WTC11 (cell line): ENCODE measurements around the gene VIPR2. TPM values are rescaled to one million over a fixed set of nuclear protein-coding genes. Genes with fewer than 3 reads are reported as not detected.

ENCODE experiments used
- ATAC-seq: fragments of 200-7000 bp; cut with Tn5 transposase; 2 replicates; pipeline ENCODE4 v1.10.0; 2021; ENCODE audit warnings: mild to moderate bottlenecking, moderate library complexity
- CTCF ChIA-PET: fragments of 300-600 bp; sonication (Branson Sonifier 250); formaldehyde crosslinking; loops from one replicate; lab custom pipeline; 2021; ENCODE audit warnings: antibody characterized with exemption; lab: Charles Lee
- POLR2A ChIA-PET: fragments of 350-600 bp; sonication (Branson Sonifier 250); formaldehyde crosslinking; loops from one replicate; lab custom pipeline; 2021; ENCODE audit warnings: antibody characterized with exemption; lab: Charles Lee
- DNase-seq: peaks from one replicate; pipeline ENCODE4 v3.0.0; 2021; ENCODE audit warnings: low spot score
- H3K27ac Mint-ChIP-seq: 2 replicates; pipeline ENCODE4 v1.8.0; 2021; ENCODE audit warnings: mixed read lengths
- H3K27me3 Mint-ChIP-seq: 2 replicates; pipeline ENCODE4 v1.8.0; 2021; ENCODE audit warnings: low read depth, mild to moderate bottlenecking, moderate library complexity, mixed read lengths
- H3K36me3 Mint-ChIP-seq: 2 replicates; pipeline ENCODE4 v1.8.0; 2021; ENCODE audit warnings: mixed read lengths
- H3K4me1 Mint-ChIP-seq: 2 replicates; pipeline ENCODE4 v1.8.0; 2022; ENCODE audit warnings: mixed read lengths
- H3K4me3 Mint-ChIP-seq: 2 replicates; pipeline ENCODE4 v1.8.0; 2021; ENCODE audit warnings: mild to moderate bottlenecking, moderate library complexity, mixed read lengths
- H3K9me3 Mint-ChIP-seq: 2 replicates; pipeline ENCODE4 v1.8.0; 2021; ENCODE audit warnings: mixed read lengths
- ELF4 ChIP-seq: sonication (generic); formaldehyde crosslinking; IDR thresholded peaks from 2 replicates; pipeline ENCODE4 v1.8.1; 2022; ENCODE audit warnings: low read depth, mild to moderate bottlenecking, moderate library complexity, missing genetic modification reagents
- ETV6 ChIP-seq: sonication (generic); formaldehyde crosslinking; IDR thresholded peaks from 2 replicates; pipeline ENCODE4 v1.8.1; 2022; ENCODE audit warnings: mild to moderate bottlenecking, missing genetic modification reagents
- JAZF1 ChIP-seq: fragments of 250-450 bp; sonication (Bioruptor Pico); IDR thresholded peaks from 2 replicates; pipeline ENCODE4 v1.9.0; 2021; ENCODE audit warnings: moderate library complexity, mild to moderate bottlenecking, inconsistent platforms
- KAT7 ChIP-seq: sonication (generic); formaldehyde crosslinking; IDR thresholded peaks from 2 replicates; pipeline ENCODE4 v1.8.1; 2023; ENCODE audit warnings: missing genetic modification reagents, mild to moderate bottlenecking, borderline replicate concordance
- NFE2L1 ChIP-seq: sonication (generic); formaldehyde crosslinking; IDR thresholded peaks from 2 replicates; pipeline ENCODE4 v1.8.1; 2023; ENCODE audit warnings: missing genetic modification reagents
- NR2C2 ChIP-seq: sonication (generic); formaldehyde crosslinking; IDR thresholded peaks from 2 replicates; pipeline ENCODE4 v1.8.0; 2022; ENCODE audit warnings: mild to moderate bottlenecking, missing genetic modification reagents
- RORB ChIP-seq: fragments of 250-450 bp; sonication (Bioruptor Pico); IDR thresholded peaks from 2 replicates; pipeline ENCODE4 v1.9.0; 2021; ENCODE audit warnings: mild to moderate bottlenecking
- SP1 ChIP-seq: sonication (generic); formaldehyde crosslinking; conservative IDR thresholded peaks from 2 replicates; pipeline ENCODE4 v1.8.1; 2022; ENCODE audit warnings: missing genetic modification reagents
- TEAD1 ChIP-seq: sonication (generic); formaldehyde crosslinking; IDR thresholded peaks from 2 replicates; pipeline ENCODE4 v1.8.0; 2022; ENCODE audit warnings: mild to moderate bottlenecking, missing genetic modification reagents
- TEAD4 ChIP-seq: sonication (generic); formaldehyde crosslinking; IDR thresholded peaks from 2 replicates; pipeline ENCODE4 v1.8.0; 2022; ENCODE audit warnings: mild to moderate bottlenecking, missing genetic modification reagents
- ZNF423 ChIP-seq: fragments of 250-450 bp; sonication (Bioruptor Pico); IDR thresholded peaks from 2 replicates; pipeline ENCODE4 v2.1.2; 2022; ENCODE audit warnings: mild to moderate bottlenecking, moderate library complexity
- total RNA-seq: library from RNA; stranded (reverse); gene quantifications from 3 replicates; pipeline ENCODE4 v1.2.3, GENCODE V29; 2021
- TF ChIP-seq, protein P1 (sequence below): sonication (generic); formaldehyde crosslinking; IDR thresholded peaks from 2 replicates; pipeline ENCODE4 v1.8.1; 2023; ENCODE audit warnings: mild to moderate bottlenecking, missing genetic modification reagents
- TF ChIP-seq, protein P2 (sequence below): fragments of 250-450 bp; sonication (Bioruptor Pico); IDR thresholded peaks from 2 replicates; pipeline ENCODE4 v1.9.0; 2021; ENCODE audit warnings: mild to moderate bottlenecking
- TF ChIP-seq, protein P3 (sequence below): fragments of 250-450 bp; sonication (Bioruptor Pico); IDR thresholded peaks from 2 replicates; pipeline ENCODE4 v1.9.0; 2021; ENCODE audit warnings: mild to moderate bottlenecking
- TF ChIP-seq, protein P4 (sequence below): fragments of 250-450 bp; sonication (Bioruptor Pico); conservative IDR thresholded peaks from 2 replicates; pipeline ENCODE4 v1.9.0; 2021; ENCODE audit warnings: mild to moderate bottlenecking
- TF ChIP-seq, protein P5 (sequence below): fragments of 200-600 bp; IDR thresholded peaks from 2 replicates; pipeline ENCODE4 v1.8.0; 2022; ENCODE audit warnings: antibody characterized with exemption
- TF ChIP-seq, protein P6 (sequence below): sonication (generic); formaldehyde crosslinking; IDR thresholded peaks from 2 replicates; pipeline ENCODE4 v1.8.1; 2022; ENCODE audit warnings: low read depth, missing genetic modification reagents, borderline replicate concordance
- TF ChIP-seq, protein P7 (sequence below): sonication (generic); formaldehyde crosslinking; IDR thresholded peaks from 2 replicates; pipeline ENCODE4 v1.8.0; 2023; ENCODE audit warnings: missing genetic modification reagents
- TF ChIP-seq, protein P8 (sequence below): sonication (generic); formaldehyde crosslinking; IDR thresholded peaks from 2 replicates; pipeline ENCODE4 v1.8.1; 2023; ENCODE audit warnings: mild to moderate bottlenecking, missing genetic modification reagents

The VIPR2 gene
- total RNA-seq, 1 experiment from 2014 or later = 7.5 TPM

DNA sequence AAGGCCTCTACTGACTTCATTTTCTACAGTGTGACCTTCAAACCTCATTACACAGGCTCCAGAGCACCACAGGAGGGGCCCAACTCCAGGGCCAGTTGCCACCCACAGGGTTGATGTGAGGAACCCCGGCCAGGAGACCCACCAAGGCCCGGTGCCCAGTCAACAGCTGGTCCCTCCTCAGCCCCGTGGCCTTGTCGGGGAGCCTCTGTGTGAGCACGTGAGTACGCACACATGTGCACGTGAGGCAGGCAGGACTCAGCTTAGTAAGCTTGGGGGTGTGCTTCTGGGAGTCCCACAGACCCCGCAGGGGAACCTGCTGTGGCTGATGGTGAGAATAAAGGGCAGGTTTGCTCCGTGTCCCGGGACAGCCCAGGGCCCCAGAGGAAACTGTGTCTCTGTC lies 104.5 kb downstream of the VIPR2 start (continued):
- TF ChIP-seq, protein P1, sequence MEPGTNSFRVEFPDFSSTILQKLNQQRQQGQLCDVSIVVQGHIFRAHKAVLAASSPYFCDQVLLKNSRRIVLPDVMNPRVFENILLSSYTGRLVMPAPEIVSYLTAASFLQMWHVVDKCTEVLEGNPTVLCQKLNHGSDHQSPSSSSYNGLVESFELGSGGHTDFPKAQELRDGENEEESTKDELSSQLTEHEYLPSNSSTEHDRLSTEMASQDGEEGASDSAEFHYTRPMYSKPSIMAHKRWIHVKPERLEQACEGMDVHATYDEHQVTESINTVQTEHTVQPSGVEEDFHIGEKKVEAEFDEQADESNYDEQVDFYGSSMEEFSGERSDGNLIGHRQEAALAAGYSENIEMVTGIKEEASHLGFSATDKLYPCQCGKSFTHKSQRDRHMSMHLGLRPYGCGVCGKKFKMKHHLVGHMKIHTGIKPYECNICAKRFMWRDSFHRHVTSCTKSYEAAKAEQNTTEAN (CRISPR knock-in tag) = no peak
- TF ChIP-seq ELF4 (CRISPR knock-in tag) (no peak), TEAD4 (CRISPR knock-in tag) (no peak), KAT7 (CRISPR knock-in tag) (no peak), ZNF423 (CRISPR knock-in tag) (no peak)
- TF ChIP-seq, protein P2, sequence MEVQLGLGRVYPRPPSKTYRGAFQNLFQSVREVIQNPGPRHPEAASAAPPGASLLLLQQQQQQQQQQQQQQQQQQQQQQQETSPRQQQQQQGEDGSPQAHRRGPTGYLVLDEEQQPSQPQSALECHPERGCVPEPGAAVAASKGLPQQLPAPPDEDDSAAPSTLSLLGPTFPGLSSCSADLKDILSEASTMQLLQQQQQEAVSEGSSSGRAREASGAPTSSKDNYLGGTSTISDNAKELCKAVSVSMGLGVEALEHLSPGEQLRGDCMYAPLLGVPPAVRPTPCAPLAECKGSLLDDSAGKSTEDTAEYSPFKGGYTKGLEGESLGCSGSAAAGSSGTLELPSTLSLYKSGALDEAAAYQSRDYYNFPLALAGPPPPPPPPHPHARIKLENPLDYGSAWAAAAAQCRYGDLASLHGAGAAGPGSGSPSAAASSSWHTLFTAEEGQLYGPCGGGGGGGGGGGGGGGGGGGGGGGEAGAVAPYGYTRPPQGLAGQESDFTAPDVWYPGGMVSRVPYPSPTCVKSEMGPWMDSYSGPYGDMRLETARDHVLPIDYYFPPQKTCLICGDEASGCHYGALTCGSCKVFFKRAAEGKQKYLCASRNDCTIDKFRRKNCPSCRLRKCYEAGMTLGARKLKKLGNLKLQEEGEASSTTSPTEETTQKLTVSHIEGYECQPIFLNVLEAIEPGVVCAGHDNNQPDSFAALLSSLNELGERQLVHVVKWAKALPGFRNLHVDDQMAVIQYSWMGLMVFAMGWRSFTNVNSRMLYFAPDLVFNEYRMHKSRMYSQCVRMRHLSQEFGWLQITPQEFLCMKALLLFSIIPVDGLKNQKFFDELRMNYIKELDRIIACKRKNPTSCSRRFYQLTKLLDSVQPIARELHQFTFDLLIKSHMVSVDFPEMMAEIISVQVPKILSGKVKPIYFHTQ (CRISPR knock-in tag) = no peak
- TF ChIP-seq, protein P3, sequence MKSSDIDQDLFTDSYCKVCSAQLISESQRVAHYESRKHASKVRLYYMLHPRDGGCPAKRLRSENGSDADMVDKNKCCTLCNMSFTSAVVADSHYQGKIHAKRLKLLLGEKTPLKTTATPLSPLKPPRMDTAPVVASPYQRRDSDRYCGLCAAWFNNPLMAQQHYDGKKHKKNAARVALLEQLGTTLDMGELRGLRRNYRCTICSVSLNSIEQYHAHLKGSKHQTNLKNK = no peak

DNA sequence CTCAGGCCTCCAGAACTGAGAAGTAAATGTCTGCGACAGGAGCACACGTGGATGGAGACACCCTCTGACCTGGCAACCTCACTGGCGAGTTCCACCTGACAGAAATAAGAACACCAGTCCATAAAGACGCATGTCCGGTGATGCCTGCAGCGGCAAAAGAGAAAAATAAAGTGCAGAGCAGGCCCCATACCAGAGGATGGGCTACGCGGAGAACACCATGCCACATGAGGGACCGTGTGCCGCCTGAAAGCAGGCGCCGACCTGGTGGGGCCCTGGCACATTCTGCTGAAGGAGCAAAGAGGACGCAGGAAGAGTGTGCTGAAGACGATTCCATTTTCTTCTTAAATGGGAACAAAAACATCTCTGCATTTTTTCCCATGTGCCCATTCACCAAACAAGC lies 105.0 kb downstream of the VIPR2 start:
- POLR2A ChIA-PET = no interaction called here
- Mint-ChIP-seq H3K36me3 (peaks cover 16% of the 10 kb centered on the region), H3K4me3 (no peak overlapping the region), H3K9me3 (peaks cover 18% of the 10 kb centered on the region), H3K27ac (no peak overlapping the region), H3K27me3 (no peaks in the 10 kb centered on the region), H3K4me1 (no peaks in the 10 kb centered on the region)
- ATAC-seq (no peak), DNase-seq (no peak)
- TF ChIP-seq, protein P4, sequence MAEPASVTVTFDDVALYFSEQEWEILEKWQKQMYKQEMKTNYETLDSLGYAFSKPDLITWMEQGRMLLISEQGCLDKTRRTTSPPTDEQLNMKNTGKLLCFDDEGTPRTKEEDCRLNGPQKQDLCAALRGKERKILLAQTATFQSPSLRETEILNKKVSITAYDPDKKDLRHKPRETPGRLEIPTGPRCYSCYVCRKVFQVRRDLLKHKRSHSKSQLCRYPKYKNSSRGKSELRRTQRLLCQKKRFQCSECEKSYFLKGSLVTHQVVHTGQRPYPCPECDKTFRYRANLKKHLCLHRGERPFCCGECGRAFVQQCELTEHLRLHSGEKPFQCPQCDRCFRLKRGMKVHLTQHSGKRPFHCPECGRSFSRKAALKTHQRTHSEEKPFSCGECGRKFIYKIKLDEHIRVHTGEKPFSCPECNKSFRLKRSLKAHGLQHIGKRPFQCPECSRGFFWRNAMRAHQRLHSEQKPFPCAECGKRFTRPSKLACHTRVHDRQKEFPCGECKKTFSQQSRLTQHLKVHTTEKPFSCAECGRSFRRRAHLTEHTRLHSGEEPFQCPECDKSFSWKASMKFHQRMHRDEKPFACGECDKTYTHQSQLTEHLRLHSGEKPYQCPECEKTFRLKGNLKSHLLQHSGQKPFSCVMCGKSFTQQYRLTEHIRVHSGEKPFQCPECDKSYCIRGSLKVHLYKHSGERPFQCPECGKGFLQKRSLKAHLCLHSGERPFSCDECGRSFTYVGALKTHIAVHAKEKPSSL (CRISPR knock-in tag) = no peak
- no peak for TF ChIP-seq RORB (CRISPR knock-in tag)
- TF ChIP-seq, protein P5, sequence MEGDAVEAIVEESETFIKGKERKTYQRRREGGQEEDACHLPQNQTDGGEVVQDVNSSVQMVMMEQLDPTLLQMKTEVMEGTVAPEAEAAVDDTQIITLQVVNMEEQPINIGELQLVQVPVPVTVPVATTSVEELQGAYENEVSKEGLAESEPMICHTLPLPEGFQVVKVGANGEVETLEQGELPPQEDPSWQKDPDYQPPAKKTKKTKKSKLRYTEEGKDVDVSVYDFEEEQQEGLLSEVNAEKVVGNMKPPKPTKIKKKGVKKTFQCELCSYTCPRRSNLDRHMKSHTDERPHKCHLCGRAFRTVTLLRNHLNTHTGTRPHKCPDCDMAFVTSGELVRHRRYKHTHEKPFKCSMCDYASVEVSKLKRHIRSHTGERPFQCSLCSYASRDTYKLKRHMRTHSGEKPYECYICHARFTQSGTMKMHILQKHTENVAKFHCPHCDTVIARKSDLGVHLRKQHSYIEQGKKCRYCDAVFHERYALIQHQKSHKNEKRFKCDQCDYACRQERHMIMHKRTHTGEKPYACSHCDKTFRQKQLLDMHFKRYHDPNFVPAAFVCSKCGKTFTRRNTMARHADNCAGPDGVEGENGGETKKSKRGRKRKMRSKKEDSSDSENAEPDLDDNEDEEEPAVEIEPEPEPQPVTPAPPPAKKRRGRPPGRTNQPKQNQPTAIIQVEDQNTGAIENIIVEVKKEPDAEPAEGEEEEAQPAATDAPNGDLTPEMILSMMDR = no peak
- no peak for TF ChIP-seq JAZF1 (CRISPR knock-in tag)
- TF ChIP-seq NFE2L1 (CRISPR knock-in tag) = no peak
- TF ChIP-seq, protein P3 = no peak
- TF ChIP-seq SP1 (CRISPR knock-in tag) = no peak
- TF ChIP-seq, protein P6, sequence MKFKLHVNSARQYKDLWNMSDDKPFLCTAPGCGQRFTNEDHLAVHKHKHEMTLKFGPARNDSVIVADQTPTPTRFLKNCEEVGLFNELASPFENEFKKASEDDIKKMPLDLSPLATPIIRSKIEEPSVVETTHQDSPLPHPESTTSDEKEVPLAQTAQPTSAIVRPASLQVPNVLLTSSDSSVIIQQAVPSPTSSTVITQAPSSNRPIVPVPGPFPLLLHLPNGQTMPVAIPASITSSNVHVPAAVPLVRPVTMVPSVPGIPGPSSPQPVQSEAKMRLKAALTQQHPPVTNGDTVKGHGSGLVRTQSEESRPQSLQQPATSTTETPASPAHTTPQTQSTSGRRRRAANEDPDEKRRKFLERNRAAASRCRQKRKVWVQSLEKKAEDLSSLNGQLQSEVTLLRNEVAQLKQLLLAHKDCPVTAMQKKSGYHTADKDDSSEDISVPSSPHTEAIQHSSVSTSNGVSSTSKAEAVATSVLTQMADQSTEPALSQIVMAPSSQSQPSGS (CRISPR knock-in tag) = no peak
- no peak for TF ChIP-seq TEAD1
- TF ChIP-seq, protein P7, sequence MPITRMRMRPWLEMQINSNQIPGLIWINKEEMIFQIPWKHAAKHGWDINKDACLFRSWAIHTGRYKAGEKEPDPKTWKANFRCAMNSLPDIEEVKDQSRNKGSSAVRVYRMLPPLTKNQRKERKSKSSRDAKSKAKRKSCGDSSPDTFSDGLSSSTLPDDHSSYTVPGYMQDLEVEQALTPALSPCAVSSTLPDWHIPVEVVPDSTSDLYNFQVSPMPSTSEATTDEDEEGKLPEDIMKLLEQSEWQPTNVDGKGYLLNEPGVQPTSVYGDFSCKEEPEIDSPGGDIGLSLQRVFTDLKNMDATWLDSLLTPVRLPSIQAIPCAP = no peak
- TF ChIP-seq, protein P8, sequence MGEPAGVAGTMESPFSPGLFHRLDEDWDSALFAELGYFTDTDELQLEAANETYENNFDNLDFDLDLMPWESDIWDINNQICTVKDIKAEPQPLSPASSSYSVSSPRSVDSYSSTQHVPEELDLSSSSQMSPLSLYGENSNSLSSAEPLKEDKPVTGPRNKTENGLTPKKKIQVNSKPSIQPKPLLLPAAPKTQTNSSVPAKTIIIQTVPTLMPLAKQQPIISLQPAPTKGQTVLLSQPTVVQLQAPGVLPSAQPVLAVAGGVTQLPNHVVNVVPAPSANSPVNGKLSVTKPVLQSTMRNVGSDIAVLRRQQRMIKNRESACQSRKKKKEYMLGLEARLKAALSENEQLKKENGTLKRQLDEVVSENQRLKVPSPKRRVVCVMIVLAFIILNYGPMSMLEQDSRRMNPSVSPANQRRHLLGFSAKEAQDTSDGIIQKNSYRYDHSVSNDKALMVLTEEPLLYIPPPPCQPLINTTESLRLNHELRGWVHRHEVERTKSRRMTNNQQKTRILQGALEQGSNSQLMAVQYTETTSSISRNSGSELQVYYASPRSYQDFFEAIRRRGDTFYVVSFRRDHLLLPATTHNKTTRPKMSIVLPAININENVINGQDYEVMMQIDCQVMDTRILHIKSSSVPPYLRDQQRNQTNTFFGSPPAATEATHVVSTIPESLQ (CRISPR knock-in tag) = no peak
- TF ChIP-seq ETV6 (CRISPR knock-in tag) = no peak
- TF ChIP-seq NR2C2 = no peak
- CTCF ChIA-PET = no interaction called here
